ENCODE measurements around the gene KCNMA1.

Gene KCNMA1

DNA sequence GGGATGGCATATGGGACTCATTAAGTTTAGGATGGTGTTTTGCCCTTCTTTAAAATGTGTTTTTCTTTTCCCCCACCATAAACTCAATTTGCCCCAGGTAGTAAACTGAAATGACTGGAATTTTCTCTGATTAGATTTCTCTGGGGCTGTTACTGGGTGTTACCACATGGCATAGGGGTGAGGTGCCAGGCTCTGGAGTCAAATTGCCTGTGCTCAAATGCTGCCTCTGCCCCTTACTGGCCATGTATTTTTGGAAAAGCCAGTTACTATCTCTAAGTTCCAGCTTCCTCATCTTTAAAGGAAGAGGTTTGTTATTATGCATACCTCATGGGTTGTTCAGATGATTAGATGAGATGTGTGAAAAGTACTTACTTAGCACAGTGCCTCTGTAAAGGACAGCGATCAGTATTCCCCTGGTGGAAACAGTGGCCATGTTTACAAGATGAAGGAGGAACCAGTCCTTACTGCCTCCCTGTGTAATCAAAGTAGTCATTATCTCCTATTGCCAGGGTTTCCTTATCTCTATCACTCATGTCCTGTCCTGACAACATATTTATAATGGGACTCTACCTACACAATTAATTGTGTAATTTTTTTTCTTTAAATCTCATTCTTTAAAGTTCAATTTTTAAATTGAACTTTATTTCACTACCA, 352.0 kb downstream of the KCNMA1 start:
- DNase-seq (ENCODE audit: low read depth) = no peak
- no peak overlapping the region for H3K4me3 ChIP-seq (ENCODE audit: low read depth, low read length)
- no peak for TF ChIP-seq MAX (IDR thresholded peaks at IDR 0.05; ENCODE audit: low read depth, low read length)

GRCh38 chr10:77284797-77285196, 352.8 kb downstream of the KCNMA1 start:
- TF ChIP-seq, protein P1, sequence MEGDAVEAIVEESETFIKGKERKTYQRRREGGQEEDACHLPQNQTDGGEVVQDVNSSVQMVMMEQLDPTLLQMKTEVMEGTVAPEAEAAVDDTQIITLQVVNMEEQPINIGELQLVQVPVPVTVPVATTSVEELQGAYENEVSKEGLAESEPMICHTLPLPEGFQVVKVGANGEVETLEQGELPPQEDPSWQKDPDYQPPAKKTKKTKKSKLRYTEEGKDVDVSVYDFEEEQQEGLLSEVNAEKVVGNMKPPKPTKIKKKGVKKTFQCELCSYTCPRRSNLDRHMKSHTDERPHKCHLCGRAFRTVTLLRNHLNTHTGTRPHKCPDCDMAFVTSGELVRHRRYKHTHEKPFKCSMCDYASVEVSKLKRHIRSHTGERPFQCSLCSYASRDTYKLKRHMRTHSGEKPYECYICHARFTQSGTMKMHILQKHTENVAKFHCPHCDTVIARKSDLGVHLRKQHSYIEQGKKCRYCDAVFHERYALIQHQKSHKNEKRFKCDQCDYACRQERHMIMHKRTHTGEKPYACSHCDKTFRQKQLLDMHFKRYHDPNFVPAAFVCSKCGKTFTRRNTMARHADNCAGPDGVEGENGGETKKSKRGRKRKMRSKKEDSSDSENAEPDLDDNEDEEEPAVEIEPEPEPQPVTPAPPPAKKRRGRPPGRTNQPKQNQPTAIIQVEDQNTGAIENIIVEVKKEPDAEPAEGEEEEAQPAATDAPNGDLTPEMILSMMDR (IDR thresholded peaks at IDR 0.05; ENCODE audit: low read depth, low read length) = no peak
- no peak for TF ChIP-seq MYC (IDR thresholded peaks at IDR 0.05; ENCODE audit: low read depth, low read length)
- TF ChIP-seq POLR2A (IDR thresholded peaks at IDR 0.05; ENCODE audit: extremely low read depth, insufficient read length) = no peak
- TF ChIP-seq MAX (IDR thresholded peaks at IDR 0.05; ENCODE audit: low read depth, low read length) = no peak
- no peak overlapping the region for H3K4me3 ChIP-seq (ENCODE audit: low read depth, low read length)
- no peak for DNase-seq (ENCODE audit: low read depth)

DNA sequence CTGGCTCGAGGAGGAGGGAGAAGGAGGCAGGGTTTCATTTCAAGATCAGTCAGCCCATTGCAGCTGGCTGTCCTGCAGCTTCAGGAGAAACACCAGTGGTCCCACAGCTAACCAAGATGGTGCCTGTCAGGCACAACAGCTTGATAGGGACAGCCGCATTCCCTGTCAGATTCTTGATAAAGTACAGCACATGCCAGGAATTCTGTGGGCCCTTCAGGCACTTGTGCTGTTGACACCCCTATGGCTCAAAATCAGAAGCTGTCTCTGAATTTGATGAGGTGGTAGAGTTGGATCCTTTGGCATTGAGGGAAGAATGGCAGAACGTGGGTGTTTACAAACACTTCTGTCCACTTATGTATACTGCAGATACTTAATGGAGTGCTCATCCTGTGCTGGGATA, 354.3 kb downstream of the KCNMA1 start:
- no peak for DNase-seq (ENCODE audit: low read depth)
- no peak overlapping the region for H3K4me3 ChIP-seq (ENCODE audit: low read depth, low read length)
- TF ChIP-seq, protein P1 (IDR thresholded peaks at IDR 0.05; ENCODE audit: low read depth, low read length) = no peak
- no peak for TF ChIP-seq MAX (IDR thresholded peaks at IDR 0.05; ENCODE audit: low read depth, low read length)

DNA sequence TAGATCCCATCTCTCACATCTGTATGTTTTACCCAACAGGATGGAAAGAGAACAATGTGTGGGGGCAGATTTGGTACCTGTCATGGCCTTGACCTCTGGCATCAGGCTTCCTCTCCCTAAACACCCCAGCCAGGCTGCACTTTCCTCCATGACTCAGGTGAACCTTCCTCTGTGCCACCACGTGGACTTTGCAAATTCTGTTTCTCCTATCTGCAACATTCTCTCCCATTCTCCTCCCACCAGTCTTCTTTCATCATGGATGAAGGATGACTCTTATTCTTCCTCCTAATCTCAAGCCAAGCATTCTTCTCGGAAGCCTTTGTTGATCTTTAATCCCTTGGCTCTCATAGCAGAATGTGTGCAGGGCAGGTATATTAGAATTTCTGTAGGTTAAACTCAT, 355.4 kb downstream of the KCNMA1 start:
- no peak for DNase-seq (ENCODE audit: low read depth)
- no peak overlapping the region for H3K4me3 ChIP-seq (ENCODE audit: low read depth, low read length)
- no peak for TF ChIP-seq MYC (IDR thresholded peaks at IDR 0.05; ENCODE audit: low read depth, low read length)
- TF ChIP-seq, protein P1 (IDR thresholded peaks at IDR 0.05; ENCODE audit: low read depth, low read length) = no peak
- no peak for TF ChIP-seq POLR2A (IDR thresholded peaks at IDR 0.05; ENCODE audit: extremely low read depth, insufficient read length)
- TF ChIP-seq MAX (IDR thresholded peaks at IDR 0.05; ENCODE audit: low read depth, low read length) = no peak

DNA sequence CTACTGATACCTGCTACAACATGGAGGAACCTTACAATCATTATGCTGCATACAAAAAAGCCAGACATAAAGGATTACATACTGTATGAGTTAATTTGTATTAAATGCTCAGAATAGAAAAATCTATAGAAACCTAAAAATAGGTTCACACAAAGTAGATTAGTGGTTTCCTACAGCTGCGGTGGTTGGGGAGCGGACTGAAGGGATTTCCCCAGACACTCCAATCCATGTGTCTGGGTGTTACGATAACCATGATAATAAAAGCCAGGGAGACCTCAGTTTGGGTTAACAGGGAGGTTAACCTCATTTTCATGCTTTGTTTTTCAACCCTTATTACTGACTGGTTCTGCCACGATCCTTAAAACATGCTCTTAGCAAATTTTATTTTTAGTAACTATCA, 355.9 kb downstream of the KCNMA1 start:
- TF ChIP-seq POLR2A (IDR thresholded peaks at IDR 0.05; ENCODE audit: extremely low read depth, insufficient read length) (no peak), MYC (IDR thresholded peaks at IDR 0.05; ENCODE audit: low read depth, low read length) (no peak), MAX (IDR thresholded peaks at IDR 0.05; ENCODE audit: low read depth, low read length) (no peak)
- TF ChIP-seq, protein P1 (IDR thresholded peaks at IDR 0.05; ENCODE audit: low read depth, low read length) = no peak

DNA sequence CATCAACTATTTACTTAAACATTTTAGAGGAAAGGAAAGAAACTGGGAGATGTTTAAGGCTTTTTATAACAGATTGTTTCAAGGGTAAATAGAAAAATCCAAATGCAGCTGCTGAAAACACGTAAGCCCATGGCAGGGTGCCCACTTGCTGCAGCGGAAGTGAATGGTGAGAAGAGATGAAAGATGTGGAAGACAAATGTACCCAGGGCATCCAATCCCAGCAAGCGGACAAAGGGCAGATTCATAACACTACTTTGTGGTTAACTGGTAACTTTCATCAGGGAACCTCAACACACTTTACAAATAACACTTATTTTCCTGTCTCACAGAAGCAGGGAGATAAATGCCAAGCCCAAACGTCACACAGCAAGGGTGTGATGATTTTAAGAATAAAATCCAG, 358.4 kb downstream of the KCNMA1 start:
- TF ChIP-seq MYC (IDR thresholded peaks at IDR 0.05; ENCODE audit: low read depth, low read length) = no peak
- TF ChIP-seq, protein P1 (IDR thresholded peaks at IDR 0.05; ENCODE audit: low read depth, low read length) = no peak
- TF ChIP-seq POLR2A (IDR thresholded peaks at IDR 0.05; ENCODE audit: extremely low read depth, insufficient read length) = no peak
- no peak for TF ChIP-seq MAX (IDR thresholded peaks at IDR 0.05; ENCODE audit: low read depth, low read length)
- no peak for DNase-seq (ENCODE audit: low read depth)
- no peak overlapping the region for H3K4me3 ChIP-seq (ENCODE audit: low read depth, low read length)

More for the DNA sequence above, 355.9 kb downstream of the KCNMA1 start:
- no peak for DNase-seq (ENCODE audit: low read depth)
- H3K4me3 ChIP-seq (ENCODE audit: low read depth, low read length) = no peak overlapping the region

Data from NB4 (cell line).